Parathyroid adenoma (tissue), 2 donors: ENCODE measurements around the gene MBD3L5.

Experiments used
- H2AFZ ChIP-seq: fragments of 300-600 bp; sonication (generic); one replicate; pipeline ENCODE4 v1.7.0; 2017; ENCODE audit warnings: antibody characterized with exemption, mild to moderate bottlenecking
- H3K27ac ChIP-seq: fragments of 300-600 bp; sonication (generic); one replicate; pipeline ENCODE4 v1.7.0; 2017
- H3K27me3 ChIP-seq: fragments of 300-600 bp; sonication (generic); one replicate; pipeline ENCODE4 v1.7.0; 2017; ENCODE audit warnings: low read length; ENCODE audit not compliant: control insufficient read depth, insufficient read depth
- H3K36me3 ChIP-seq: fragments of 300-600 bp; sonication (generic); one replicate; pipeline ENCODE4 v1.7.0; 2017; ENCODE audit warnings: low read length; ENCODE audit not compliant: control insufficient read depth, insufficient read depth
- H3K4me1 ChIP-seq: fragments of 300-600 bp; sonication (generic); one replicate; pipeline ENCODE4 v1.7.0; 2017; ENCODE audit warnings: control low read depth
- H3K4me2 ChIP-seq: fragments of 300-600 bp; sonication (generic); one replicate; pipeline ENCODE4 v1.7.0; 2017; ENCODE audit warnings: low read length
- H3K4me3 ChIP-seq: fragments of 300-600 bp; sonication (generic); one replicate; pipeline ENCODE4 v1.7.0; 2017; ENCODE audit warnings: low read depth, low read length
- H3K79me2 ChIP-seq: fragments of 300-600 bp; sonication (generic); one replicate; pipeline ENCODE4 v1.7.0; 2017; ENCODE audit warnings: control low read depth
- H3K9ac ChIP-seq: fragments of 300-600 bp; sonication (generic); one replicate; pipeline ENCODE4 v1.7.0; 2017; ENCODE audit warnings: mild to moderate bottlenecking
- H3K9me3 ChIP-seq: fragments of 300-600 bp; sonication (generic); one replicate; pipeline ENCODE4 v1.7.0; 2017; ENCODE audit warnings: low read length; ENCODE audit not compliant: control insufficient read depth
- CTCF ChIP-seq: fragments of 300-600 bp; sonication (generic); IDR thresholded peaks from one replicate; pipeline ENCODE4 v1.7.0; 2017; ENCODE audit warnings: antibody characterized with exemption, mild to moderate bottlenecking
- donor health status: primary hyperparathyroidism.

The MBD3L5 gene

DNA sequence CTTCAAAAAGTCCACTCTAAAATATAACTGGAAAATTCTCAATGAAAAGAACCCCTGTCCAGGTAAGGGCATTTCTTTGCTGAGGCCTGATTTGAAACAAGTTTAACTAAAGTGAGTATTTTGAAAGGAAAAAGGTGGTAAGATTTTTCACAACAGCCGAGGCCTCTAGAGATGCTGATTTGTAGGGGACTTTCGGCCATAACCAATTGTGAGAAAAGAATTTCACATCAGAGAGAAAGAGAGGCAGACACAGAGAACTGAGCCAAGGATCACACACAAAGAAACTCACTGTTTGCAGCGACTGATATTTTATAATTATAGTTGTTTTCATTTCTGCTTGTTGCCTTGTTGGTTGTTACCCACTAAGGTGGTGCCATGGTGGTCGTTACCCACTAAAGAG lies 33.6 kb upstream of the MBD3L5 start:
- no peak overlapping the region for H3K4me3 ChIP-seq
- no peak overlapping the region for H3K9ac ChIP-seq
- no peak overlapping the region for H3K4me2 ChIP-seq
- no peak for TF ChIP-seq CTCF
- no peaks in the 10 kb centered on the region for H3K79me2 ChIP-seq
- H2AFZ ChIP-seq = no peak overlapping the region
- H3K27me3 ChIP-seq = no peaks in the 10 kb centered on the region
- H3K4me1 ChIP-seq = no peaks in the 10 kb centered on the region
- no peak overlapping the region for H3K27ac ChIP-seq
- H3K36me3 ChIP-seq = no peaks in the 10 kb centered on the region
- no peaks in the 10 kb centered on the region for H3K9me3 ChIP-seq

DNA sequence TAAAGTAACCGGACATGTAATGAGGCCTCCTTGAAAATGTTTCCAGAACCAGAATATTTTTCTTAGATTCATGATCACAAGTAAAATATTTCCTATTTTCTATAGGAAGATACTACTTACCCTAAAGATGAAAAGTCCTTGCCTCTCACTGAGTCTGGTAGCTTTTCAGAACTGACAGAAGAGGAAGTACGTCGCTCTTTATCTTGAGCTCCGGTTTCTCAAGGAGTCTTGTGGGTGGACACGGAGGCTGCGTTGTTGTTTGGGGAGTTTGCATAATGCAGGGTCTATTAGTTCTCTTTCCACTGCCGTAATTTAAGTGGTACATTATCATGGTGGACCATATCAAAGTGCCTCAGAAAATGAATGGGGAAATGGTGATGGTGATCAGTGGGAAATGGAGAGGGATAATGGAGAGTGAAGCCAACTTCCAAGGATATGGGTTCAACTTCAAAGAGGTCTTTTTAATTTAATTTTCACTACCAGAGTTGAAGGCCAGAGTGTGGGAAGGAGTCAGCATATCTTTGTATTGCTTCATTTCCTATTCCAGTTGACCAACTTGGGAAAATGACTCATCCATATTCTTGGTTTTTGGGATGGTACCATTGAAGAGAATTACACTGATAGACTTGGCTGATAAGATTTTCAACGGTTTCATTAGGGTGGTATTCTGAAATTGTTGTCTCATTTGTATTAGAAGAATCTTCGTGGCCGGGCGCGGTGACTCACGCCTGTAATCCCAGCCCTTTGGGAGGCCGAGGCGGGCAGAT lies 32.5 kb upstream of the MBD3L5 start:
- no peak overlapping the region for H3K4me2 ChIP-seq
- H3K4me1 ChIP-seq = no peaks in the 10 kb centered on the region
- H2AFZ ChIP-seq = no peak overlapping the region
- no peaks in the 10 kb centered on the region for H3K36me3 ChIP-seq
- no peak overlapping the region for H3K4me3 ChIP-seq
- H3K9me3 ChIP-seq = no peaks in the 10 kb centered on the region
- no peaks in the 10 kb centered on the region for H3K27me3 ChIP-seq
- TF ChIP-seq CTCF = no peak
- no peaks in the 10 kb centered on the region for H3K79me2 ChIP-seq
- H3K27ac ChIP-seq = no peak overlapping the region
- no peak overlapping the region for H3K9ac ChIP-seq

GRCh38 chr19:6999933-7000332 lies 30.4 kb upstream of the MBD3L5 start:
- no peak overlapping the region for H3K27ac ChIP-seq
- H3K79me2 ChIP-seq = no peaks in the 10 kb centered on the region
- H3K4me3 ChIP-seq = no peak overlapping the region
- no peaks in the 10 kb centered on the region for H3K9me3 ChIP-seq
- no peak overlapping the region for H3K9ac ChIP-seq
- TF ChIP-seq CTCF = no peak
- H2AFZ ChIP-seq = no peak overlapping the region
- H3K36me3 ChIP-seq = no peaks in the 10 kb centered on the region
- no peaks in the 10 kb centered on the region for H3K27me3 ChIP-seq
- H3K4me2 ChIP-seq = no peak overlapping the region
- H3K4me1 ChIP-seq = no peaks in the 10 kb centered on the region

- H2AFZ ChIP-seq = no peak overlapping the region
- no peak overlapping the region for H3K4me3 ChIP-seq
- no peaks in the 10 kb centered on the region for H3K27me3 ChIP-seq
- H3K36me3 ChIP-seq = no peaks in the 10 kb centered on the region
- H3K9me3 ChIP-seq = no peaks in the 10 kb centered on the region
- H3K4me2 ChIP-seq = no peak overlapping the region
- no peak overlapping the region for H3K9ac ChIP-seq
- no peaks in the 10 kb centered on the region for H3K79me2 ChIP-seq
- H3K27ac ChIP-seq = no peak overlapping the region
- no peak for TF ChIP-seq CTCF
- no peaks in the 10 kb centered on the region for H3K4me1 ChIP-seq
These were observed 30.0 kb upstream of the MBD3L5 start for GRCh38 chr19:7000333-7000732.

DNA sequence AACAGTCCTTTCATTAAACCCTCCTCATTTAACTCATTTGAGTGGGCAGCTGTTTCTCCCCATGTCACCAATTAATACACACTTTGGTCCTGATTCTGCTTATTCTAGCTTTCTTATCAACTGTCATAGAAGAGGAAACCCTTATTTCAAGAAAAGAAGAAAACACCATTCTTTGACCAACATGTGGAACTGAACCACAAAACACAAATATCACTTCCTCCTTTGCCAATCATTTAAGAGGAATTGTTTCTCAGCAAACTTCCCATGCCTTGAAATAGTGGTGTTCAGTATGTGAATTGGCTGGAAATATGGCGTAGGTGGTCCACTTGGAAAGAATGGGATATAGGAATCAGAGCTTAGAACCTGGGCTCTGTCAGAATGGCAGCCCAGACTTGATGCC lies 29.6 kb upstream of the MBD3L5 start:
- Histone ChIP-seq H2AFZ (no peak overlapping the region), H3K9ac (no peak overlapping the region), H3K79me2 (no peaks in the 10 kb centered on the region), H3K36me3 (no peaks in the 10 kb centered on the region), H3K27ac (no peak overlapping the region), H3K4me1 (no peaks in the 10 kb centered on the region), H3K27me3 (no peaks in the 10 kb centered on the region), H3K4me3 (no peak overlapping the region), H3K9me3 (no peaks in the 10 kb centered on the region), H3K4me2 (no peak overlapping the region)
- no peak for TF ChIP-seq CTCF
